Muscle of leg (tissue), 11 donors: ENCODE data around the gene DIP2C. TPM values are rescaled to one million over a fixed set of nuclear protein-coding genes. Genes with fewer than 3 reads are reported as not detected.
"Not testable (repeated sequence)": the region's sequence is repeated elsewhere in the genome, so short reads cannot be mapped to it uniquely, and the experiment has no call there.

ENCODE experiments used
- DNase-seq: peaks from one replicate; pipeline ENCODE4 v3.0.0; 2013
- H3K27ac ChIP-seq: one replicate; pipeline ENCODE4 v1.5.1; 2013; ENCODE audit warnings: mild to moderate bottlenecking, low read length, control low read depth
- H3K27me3 ChIP-seq: one replicate; pipeline ENCODE4 v1.6.1; 2013; ENCODE audit warnings: low read length; ENCODE audit not compliant: control insufficient read depth, insufficient read depth
- H3K36me3 ChIP-seq: one replicate; pipeline ENCODE4 v1.6.1; 2013; ENCODE audit warnings: low read length; ENCODE audit not compliant: control insufficient read depth, insufficient read depth
- H3K4me1 ChIP-seq: one replicate; pipeline ENCODE4 v1.6.1; 2013; ENCODE audit warnings: low read length; ENCODE audit not compliant: control insufficient read depth, insufficient read depth
- H3K4me3 ChIP-seq: one replicate; pipeline ENCODE4 v1.5.1; 2013; ENCODE audit warnings: low read length, control low read depth
- H3K9me3 ChIP-seq: replicated peaks from 2 replicates; pipeline ENCODE4 v1.6.1; 2013; ENCODE audit warnings: low read depth, low read length; ENCODE audit not compliant: control insufficient read depth
- WGBS: methylation state at CpG from one replicate; pipeline ENCODE4 v1.1.5; 2013; ENCODE audit warnings: missing lambda C conversion rate; ENCODE audit not compliant: insufficient coverage; 5-methylcytosine and 5-hydroxymethylcytosine counted together
- polyA plus RNA-seq, 8 donors: library from polyadenylated mRNA; unstranded; fragments of 120-200 nt; gene quantifications; one replicate each; pipeline versions ENCODE4 v1.2.1 to v1.2.3, GENCODE V29; 2013; ENCODE audit warnings: inconsistent platforms in 1 of 8, low replicate concordance in 1 of 8; ENCODE audit not compliant: insufficient read length in 8 of 8, insufficient read depth in 1 of 8
- total RNA-seq: library from RNA; stranded (reverse); fragments of 120-200 nt; gene quantifications from one replicate; pipeline ENCODE4 v1.2.4, GENCODE V29; 2013

Gene DIP2C
- total and polyA plus RNA-seq, 9 donors: 15.1 to 30.8 (median 24.8) TPM

DNA sequence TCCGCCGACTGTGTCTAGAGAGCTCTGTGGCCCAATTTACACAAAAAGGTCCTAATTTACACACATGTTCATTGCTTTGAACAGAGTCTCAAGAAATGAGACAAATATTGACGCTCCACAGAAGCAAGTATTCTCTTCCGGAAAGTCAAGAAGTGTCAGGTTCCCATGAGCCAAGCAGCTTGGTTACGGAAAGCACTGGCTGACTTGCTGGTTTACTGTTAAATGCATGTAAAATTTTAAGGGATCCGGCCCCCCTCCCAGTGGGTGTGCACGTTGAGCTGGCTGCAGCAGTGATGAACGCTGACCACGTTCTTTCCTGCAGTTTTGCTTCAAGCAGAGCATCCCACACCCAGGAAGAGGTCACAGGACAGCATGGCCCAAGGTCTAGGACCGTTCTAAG lies 76.8 kb downstream of the DIP2C start:
- Histone ChIP-seq H3K27me3 (no peaks in the 10 kb centered on the region), H3K9me3 (no peaks in the 10 kb centered on the region), H3K27ac (peak overlapping the region; percentile 83), H3K4me1 (peaks cover 57% of the 10 kb centered on the region), H3K4me3 (no peak overlapping the region), H3K36me3 (no peaks in the 10 kb centered on the region)
- no peak for DNase-seq
- WGBS: 61% methylated on average over 8 of the region's 10 CpGs

DNA sequence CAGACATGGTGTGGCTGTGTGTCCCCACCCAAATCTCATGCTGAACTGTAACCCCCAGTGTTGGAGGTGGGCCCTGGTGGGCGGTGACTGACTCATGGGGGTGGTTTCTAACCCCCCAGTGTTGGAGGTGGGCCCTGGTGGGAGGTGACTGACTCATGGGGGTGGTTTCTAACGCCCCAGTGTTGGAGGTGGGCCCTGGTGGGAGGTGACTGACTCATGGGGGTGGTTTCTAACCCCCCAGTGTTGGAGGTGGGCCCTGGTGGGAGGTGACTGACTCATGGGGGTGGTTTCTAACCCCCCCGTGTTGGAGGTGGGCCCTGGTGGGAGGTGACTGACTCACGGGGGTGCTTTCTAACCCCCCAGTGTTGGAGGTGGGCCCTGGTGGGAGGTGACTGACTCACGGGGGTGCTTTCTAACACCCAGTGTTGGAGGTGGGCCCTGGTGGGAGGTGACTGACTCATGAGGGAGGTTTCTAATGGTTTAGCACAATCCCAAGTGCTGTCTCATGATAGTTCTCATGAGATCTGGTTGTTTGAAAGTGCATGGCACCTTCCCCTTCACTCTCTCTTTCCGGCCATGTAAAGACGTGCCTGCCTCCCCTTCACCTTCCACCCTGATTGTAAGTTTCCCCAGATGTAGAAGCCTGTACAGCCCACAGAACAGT lies 78.7 kb downstream of the DIP2C start:
- 70% methylated on average over 6 of the region's 7 CpGs for WGBS
- H3K4me1 ChIP-seq: peaks cover 56% of the 10 kb centered on the region

DNA sequence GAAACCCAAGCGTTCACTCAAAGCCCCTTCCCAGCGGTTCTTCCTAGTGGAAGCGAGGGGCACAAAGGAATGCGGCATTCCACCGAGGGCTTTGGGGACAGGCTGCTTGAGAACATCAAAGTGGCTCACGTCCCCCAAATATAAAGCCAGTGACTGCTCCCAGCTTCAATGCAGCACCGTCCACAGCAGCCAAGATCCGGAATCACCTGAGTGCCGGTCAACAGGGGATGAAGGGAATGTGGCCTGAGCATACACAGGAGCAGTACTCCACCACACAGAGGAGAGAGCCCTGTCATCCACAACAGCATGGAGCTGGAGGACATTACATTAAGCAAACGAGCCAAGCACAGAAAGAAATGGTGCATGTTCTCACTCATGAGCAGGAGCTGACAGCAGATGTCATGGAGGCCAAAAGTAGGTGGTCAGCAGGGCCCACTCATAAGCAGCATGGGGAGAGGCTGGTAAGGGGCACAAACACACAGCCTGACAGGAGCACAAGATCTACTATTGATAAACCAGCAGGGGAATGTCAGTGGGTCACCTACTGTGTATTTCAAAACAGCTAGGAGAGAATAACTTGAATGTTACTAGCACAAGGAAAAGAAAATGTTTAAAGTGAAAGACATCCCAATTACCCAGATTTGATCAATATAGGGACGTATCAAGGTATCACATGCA lies 79.5 kb downstream of the DIP2C start:
- Histone ChIP-seq H3K4me3 (no peak overlapping the region), H3K27ac (no peak overlapping the region), H3K9me3 (no peaks in the 10 kb centered on the region), H3K36me3 (no peaks in the 10 kb centered on the region), H3K27me3 (no peaks in the 10 kb centered on the region), H3K4me1 (peaks cover 53% of the 10 kb centered on the region)
- 46% methylated on average over 8 of the region's 11 CpGs for WGBS
- DNase-seq: no peak

More for the DNA sequence above, 78.7 kb downstream of the DIP2C start:
- DNase-seq, H3K36me3 ChIP-seq, H3K27ac ChIP-seq, H3K27me3 ChIP-seq, H3K9me3 ChIP-seq, H3K4me3 ChIP-seq: not testable (repeated sequence)

DNA sequence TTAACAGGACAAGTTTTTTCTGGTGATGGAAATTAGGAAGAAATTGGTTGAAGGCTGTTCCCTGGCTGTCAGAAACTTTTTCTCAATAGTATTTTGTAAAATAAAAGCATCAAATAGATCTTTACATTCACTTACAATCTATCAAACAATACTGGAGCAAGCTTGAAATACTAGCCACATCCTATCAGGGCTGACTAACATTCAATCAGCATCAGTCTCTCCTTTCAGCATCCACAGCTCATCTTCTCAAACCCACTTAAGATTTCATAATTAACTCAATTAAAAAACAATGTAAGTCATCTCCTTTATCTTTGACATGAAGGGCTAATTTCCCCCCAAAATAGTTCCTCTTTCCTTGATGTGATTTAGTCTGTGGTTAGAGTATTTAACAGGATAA lies 80.2 kb downstream of the DIP2C start:
- Histone ChIP-seq H3K9me3 (no peaks in the 10 kb centered on the region), H3K27me3 (no peaks in the 10 kb centered on the region), H3K4me1 (peaks cover 45% of the 10 kb centered on the region), H3K4me3 (no peak overlapping the region), H3K27ac (no peak overlapping the region), H3K36me3 (no peaks in the 10 kb centered on the region)
- DNase-seq: no peak

DNA sequence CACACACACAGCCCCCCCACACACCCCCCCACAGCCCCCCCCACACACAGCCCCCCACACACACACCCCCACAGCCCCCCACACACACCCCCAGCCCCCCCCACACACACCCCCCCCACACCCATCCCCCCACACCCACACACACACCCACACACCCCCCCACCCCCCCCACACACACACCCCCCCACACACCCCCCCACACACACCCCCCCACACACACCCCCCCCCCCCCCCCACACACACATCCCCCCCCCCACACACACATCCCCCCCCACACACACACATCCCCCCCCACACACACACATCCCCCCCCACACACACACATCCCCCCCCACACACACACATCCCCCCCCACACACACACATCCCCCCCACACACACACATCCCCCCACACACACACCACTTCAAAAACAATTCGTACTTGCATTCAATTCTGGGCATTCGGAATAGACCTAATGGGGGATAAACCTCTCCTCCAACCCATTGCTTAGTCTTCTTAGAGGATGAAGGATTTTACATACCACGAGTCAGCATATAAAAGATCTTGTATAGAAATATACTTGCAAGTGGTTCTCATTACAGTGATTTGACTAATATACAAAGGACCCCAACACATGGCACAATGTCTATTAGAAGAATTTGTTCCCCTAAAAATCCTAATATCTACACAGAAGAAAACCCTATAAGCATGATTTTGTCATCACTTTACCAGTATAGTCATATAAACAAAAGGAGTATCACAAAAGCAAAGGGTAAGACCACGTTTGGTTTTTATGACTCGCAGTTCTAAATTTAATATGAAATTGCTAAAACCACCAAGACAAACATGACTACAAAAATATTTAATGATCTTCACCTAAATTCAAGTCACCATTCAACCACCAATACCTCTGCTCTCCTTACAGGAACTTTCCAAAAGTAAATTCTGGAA lies 80.9 kb downstream of the DIP2C start:
- no CpG with 5 or more reads among the region's 5 CpGs for WGBS

DNA sequence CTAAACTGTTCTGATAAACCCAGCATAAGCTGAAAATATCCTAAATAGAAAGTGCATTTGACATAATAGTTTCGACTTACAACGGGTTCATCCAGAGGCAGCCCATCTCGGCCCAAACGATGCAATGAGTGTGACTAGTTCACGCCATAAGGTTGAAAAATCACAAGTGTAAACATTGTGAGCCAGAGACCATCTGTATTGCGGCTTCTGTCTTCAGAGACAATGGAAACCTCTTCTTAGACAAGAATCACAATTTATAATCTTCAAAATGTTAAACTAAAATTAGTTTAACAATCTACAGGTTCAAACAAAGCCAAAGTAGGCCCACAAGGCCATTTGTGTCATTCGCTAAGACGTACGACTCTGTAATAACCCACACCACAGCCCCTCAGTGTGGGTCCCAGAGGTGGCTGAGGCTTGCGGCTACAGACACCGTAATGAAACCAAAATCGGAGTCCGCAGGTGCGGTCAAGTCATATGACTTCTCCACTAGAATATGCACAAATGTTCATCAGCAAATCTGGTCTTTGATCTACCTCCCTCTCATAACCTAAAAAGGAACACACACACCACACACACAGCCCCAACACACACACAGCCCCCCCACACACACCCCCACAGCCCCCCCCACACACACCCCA lies 81.8 kb downstream of the DIP2C start:
- Histone ChIP-seq H3K36me3 (no peaks in the 10 kb centered on the region), H3K4me1 (peaks cover 29% of the 10 kb centered on the region), H3K27ac (peak overlapping the region; percentile 59)

More for the DNA sequence above, 80.9 kb downstream of the DIP2C start:
- Histone ChIP-seq H3K4me1 (peaks cover 38% of the 10 kb centered on the region), H3K4me3 (no peak overlapping the region), H3K27ac (no peak overlapping the region), H3K27me3 (no peaks in the 10 kb centered on the region), H3K36me3 (no peaks in the 10 kb centered on the region), H3K9me3 (no peaks in the 10 kb centered on the region)
- DNase-seq: no peak

DNA sequence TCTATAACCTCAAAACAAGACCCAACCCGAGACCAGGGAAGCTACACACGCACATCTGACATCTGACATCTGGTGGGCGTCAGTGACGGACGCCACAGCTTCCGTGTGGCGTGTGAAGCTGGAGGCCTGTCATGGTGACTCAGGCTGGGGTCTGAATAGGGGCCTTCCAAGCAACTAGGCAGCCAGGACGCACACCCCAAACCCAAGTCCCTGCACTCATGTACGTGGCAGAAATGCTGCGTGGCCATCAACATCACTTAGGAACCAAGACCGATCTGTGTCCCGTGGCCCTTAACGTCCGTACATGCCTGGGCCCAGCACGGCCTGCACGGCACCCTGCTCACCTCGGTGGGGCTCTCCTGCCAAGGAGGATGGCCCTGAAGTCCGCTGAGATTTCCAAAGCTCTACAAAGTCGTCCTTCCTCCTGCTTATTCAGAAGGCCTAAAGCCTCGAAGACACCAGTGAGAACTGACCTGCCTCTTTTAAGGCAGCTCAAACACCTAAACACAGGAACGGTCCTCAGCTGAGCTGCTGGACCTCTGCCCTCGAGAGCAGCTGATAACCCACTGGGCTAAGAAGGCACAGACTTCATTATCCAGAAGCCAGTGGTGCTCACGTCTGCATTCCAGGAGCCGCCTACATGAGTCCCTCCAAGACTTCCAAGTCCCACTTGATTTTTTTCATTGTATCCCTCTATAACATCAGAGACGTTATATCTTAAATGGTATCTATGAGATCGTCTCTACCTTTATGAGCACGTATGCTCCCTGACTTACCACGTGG lies 82.5 kb downstream of the DIP2C start:
- 82% methylated on average over 24 of the region's 28 CpGs for WGBS
- H3K4me1 ChIP-seq: peaks cover 30% of the 10 kb centered on the region
- H3K27me3 ChIP-seq: no peaks in the 10 kb centered on the region
- H3K27ac ChIP-seq: no peak overlapping the region
- no peaks in the 10 kb centered on the region for H3K36me3 ChIP-seq
- H3K9me3 ChIP-seq: no peaks in the 10 kb centered on the region
- no peak overlapping the region for H3K4me3 ChIP-seq
- DNase-seq: no peak

More for the DNA sequence above, 81.8 kb downstream of the DIP2C start:
- H3K27me3 ChIP-seq: no peaks in the 10 kb centered on the region
- 48% methylated on average over 13 of the region's 14 CpGs for WGBS
- peak; percentile 53 for DNase-seq
- H3K4me3 ChIP-seq: no peak overlapping the region
- H3K9me3 ChIP-seq: no peaks in the 10 kb centered on the region

DNA sequence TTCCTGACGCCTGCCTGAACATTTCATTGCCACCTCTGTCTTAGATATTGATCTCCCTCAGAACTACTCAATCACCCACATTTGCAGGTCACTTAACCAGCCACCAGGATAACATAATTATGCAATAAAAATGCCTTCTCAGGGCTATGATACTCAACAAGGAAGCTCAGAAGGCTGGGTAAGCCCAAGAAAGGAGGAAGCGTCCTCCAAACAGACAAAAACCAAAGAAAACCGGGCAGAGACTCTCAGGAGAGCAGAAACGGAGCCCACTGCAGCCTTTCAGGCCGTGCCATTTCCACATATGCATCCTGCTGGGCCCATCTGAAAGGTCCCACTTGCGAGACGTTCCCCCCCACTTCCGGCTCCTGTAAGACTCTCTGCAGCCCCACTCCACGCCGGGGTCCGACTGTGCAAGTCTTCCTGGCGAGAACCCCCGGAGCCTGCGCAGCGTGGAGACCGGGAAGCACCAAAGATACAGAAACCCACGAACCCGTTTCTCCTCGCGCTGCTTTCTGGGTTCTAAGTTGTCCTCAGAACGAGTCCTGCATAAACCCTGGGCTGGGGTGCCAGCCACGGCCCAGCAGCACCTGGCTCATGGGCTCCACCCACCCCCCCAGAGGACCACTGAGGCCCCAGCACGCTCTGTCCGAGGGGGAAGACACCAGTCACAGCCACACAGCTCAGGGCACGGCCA lies 83.7 kb downstream of the DIP2C start:
- DNase-seq: no peak
- H3K27ac ChIP-seq: no peak overlapping the region
- H3K27me3 ChIP-seq: no peaks in the 10 kb centered on the region
- WGBS: 81% methylated on average over 22 of the region's 25 CpGs
- H3K36me3 ChIP-seq: no peaks in the 10 kb centered on the region
- H3K4me1 ChIP-seq: peaks cover 33% of the 10 kb centered on the region
- no peaks in the 10 kb centered on the region for H3K9me3 ChIP-seq
- no peak overlapping the region for H3K4me3 ChIP-seq
